Peyer's patch (tissue), 4 donors: ENCODE data around the gene TUSC2. TPM values are rescaled to one million over a fixed set of nuclear protein-coding genes. Genes with fewer than 3 reads are reported as not detected.

Experiments used
- DNase-seq, 3 donors: peaks; one replicate each; pipeline ENCODE4 v3.0.0-alpha.2; 2017 to 2019
- H3K27ac ChIP-seq, 4 donors: fragments of 200-600 bp; sonication (generic); one replicate each; pipeline ENCODE4 v1.5.1; 2016 to 2019
- H3K27me3 ChIP-seq, 2 donors: fragments of 200-600 bp; sonication (generic); one replicate each; pipeline ENCODE4 v1.5.1; 2019
- H3K36me3 ChIP-seq, 3 donors: fragments of 200-600 bp; sonication (generic); one replicate each; pipeline ENCODE4 v1.5.1; 2016 to 2019
- H3K4me1 ChIP-seq, 4 donors: fragments of 200-600 bp; sonication (generic); one replicate each; pipeline ENCODE4 v1.5.1; 2016 to 2019
- H3K4me3 ChIP-seq, 4 donors: fragments of 200-600 bp; sonication (generic); 1 replicate in 3 of 4; 2 replicates in 1 of 4; pipeline ENCODE4 v1.5.1; 2016 to 2019; ENCODE audit warnings: mild to moderate bottlenecking in 1 of 4
- H3K9me3 ChIP-seq, 4 donors: fragments of 200-600 bp; sonication (generic); one replicate each; pipeline ENCODE4 v1.5.1; 2016 to 2019; ENCODE audit warnings: mild to moderate bottlenecking in 1 of 4
- POLR2A ChIP-seq, 2 donors: fragments of 450-650 bp; IDR thresholded peaks; one replicate each; pipeline ENCODE4 v1.5.1; 2017; ENCODE audit warnings: antibody characterized with exemption in 2 of 2, mild to moderate bottlenecking in 2 of 2, moderate library complexity in 2 of 2
- total RNA-seq, 4 donors: library from RNA; depleted of rRNA; stranded (reverse); fragments of >200 nt; gene quantifications; one replicate each; pipeline ENCODE4 v1.1.0, GENCODE V29; 2016
- TF ChIP-seq, protein P1 (sequence below), 6 experiments: fragments of 450-650 bp in 4 of 6; fragments of 200-600 bp in 2 of 6; sonication (generic) in 1 of 6; IDR thresholded peaks; one replicate each; pipeline ENCODE4 v1.5.1; 2017 to 2019; ENCODE audit warnings: antibody characterized with exemption in 6 of 6, mild to moderate bottlenecking in 3 of 6, moderate library complexity in 1 of 6

The TUSC2 gene
- total RNA-seq, 4 donors from 2014 or later, result 5.8 to 19.8 (median 17.5) TPM

DNA sequence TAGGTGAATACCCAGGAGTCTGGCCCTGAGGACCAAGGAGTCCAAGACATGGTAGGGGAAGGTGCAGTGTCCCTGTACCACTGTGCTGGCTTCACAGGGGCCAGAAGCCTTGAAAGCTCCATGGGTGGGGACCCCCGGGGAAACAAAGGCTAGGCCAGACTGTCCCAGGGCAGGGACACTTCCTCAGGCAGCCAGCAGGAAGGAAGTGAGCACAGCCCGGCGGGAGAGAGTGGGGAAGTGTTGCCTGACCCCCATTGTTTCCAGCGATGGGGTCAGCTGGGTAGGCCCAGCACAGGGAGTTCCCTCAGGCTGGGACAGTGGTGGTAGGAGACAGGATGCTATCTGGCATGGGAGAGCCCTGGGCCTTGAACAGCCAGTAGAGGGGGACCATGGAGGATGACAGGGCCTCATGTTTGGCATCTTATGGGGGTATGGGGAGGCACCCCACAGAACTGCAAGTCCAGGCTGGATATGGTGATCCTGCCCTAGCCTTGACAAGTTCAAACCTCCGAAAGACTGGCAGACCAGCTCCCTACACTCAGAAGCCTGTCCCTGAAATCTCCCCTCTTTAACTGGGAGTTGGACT is 4.3 kb downstream of the TUSC2 start:
- peak overlapping the region; percentile 52 to 95 (median 90) for H3K27ac ChIP-seq
- no peaks in the 10 kb centered on the region for H3K9me3 ChIP-seq
- peak in 1 of 3 donors; percentile 51 for DNase-seq
- H3K4me1 ChIP-seq, result peaks cover 4 to 50% (median 23%) of the 10 kb centered on the region in 4 donors
- H3K4me3 ChIP-seq, result no peak overlapping the region
- peaks cover 0 to 16% (median 0%) of the 10 kb centered on the region in 3 donors for H3K36me3 ChIP-seq
- no peak for TF ChIP-seq POLR2A (IDR thresholded peaks at IDR 0.05)
- TF ChIP-seq, protein P1, sequence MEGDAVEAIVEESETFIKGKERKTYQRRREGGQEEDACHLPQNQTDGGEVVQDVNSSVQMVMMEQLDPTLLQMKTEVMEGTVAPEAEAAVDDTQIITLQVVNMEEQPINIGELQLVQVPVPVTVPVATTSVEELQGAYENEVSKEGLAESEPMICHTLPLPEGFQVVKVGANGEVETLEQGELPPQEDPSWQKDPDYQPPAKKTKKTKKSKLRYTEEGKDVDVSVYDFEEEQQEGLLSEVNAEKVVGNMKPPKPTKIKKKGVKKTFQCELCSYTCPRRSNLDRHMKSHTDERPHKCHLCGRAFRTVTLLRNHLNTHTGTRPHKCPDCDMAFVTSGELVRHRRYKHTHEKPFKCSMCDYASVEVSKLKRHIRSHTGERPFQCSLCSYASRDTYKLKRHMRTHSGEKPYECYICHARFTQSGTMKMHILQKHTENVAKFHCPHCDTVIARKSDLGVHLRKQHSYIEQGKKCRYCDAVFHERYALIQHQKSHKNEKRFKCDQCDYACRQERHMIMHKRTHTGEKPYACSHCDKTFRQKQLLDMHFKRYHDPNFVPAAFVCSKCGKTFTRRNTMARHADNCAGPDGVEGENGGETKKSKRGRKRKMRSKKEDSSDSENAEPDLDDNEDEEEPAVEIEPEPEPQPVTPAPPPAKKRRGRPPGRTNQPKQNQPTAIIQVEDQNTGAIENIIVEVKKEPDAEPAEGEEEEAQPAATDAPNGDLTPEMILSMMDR (IDR thresholded peaks at IDR 0.05), result peak in 1 of 6 experiments; percentile 8
- H3K27me3 ChIP-seq, result no peaks in the 10 kb centered on the region

DNA sequence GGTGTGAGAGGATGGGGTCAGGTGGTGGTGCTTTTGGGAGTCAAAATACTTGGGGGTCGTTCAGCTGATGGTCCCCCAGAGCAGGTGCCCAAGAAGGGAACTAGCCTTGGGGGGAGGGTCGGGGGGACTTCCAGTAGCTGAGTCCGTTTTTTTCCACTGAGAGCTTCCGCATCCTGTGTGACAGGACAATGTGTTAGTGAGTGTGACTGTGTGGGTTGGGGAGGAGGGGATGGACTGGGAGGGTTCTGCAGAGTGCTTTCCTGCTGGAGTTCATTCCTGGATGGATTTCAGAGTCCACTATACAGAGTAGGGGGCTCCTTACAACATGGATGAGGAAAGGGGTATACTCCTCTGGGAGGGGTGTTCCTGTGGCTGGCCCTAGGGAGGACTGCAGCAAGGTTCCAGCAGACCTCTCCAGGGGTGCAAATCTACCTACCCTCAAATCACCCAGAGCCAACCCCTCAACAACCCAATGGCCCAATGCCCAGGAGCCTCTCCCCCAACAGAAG is 4.9 kb downstream of the TUSC2 start:
- Histone ChIP-seq H3K4me1 (peaks cover 4 to 52% (median 18%) of the 10 kb centered on the region in 4 donors), H3K4me3 (no peak overlapping the region), H3K27ac (peak overlapping the region; percentile 88 to 95 (median 90)), H3K36me3 (peaks cover 0 to 22% (median 0%) of the 10 kb centered on the region in 3 donors), H3K9me3 (no peaks in the 10 kb centered on the region), H3K27me3 (no peaks in the 10 kb centered on the region)
- no peak for DNase-seq
- TF ChIP-seq, protein P1 (IDR thresholded peaks at IDR 0.05), result no peak
- TF ChIP-seq POLR2A (IDR thresholded peaks at IDR 0.05), result no peak

DNA sequence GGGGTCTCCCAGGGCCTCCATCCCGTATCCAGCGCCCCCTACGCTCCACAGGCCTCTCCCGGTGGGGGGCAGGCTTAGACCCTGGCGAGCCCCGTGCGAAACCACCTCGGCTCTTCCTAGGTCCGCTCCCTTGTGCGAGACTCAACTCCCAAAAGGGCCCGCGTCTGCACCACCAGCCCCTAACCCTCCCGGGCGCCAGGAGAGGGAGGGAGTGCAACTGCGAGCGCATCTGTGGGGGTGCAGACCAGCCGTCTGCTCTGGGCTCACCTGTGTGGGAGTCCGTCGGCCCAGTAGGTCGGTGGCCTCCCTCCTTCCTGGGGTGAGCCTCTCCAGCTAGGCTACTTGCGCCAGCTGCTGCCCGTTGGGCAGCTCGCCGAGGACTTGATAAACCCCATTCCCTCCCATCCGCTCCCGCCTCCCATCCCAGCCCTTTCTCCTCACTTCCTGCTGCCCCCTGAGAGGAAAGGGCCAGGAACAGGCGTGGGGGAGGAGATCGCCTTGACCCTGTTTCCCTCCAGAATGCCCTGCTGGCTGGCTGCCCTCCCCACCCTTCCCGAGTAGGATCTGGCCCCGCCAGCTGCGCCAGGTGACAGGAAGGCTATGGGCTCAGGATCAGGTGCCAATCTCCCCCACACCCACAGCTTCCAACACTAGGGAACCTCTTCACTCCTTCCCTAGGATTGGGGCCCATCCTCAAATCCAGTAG is 5.5 kb downstream of the TUSC2 start, which contains the start of gene HYAL2:
TSS of gene HYAL2 (minus strand) at position 360 of the 706 bp plus-strand sequence. CDS start 2,256 bp downstream, outside the sequence.
- Histone ChIP-seq H3K36me3 (peaks cover 0 to 22% (median 0%) of the 10 kb centered on the region in 3 donors), H3K27ac (peak within 1 kb of the TSS; percentile 88 to 95 (median 90)), H3K27me3 (no peaks in the 10 kb centered on the region), H3K9me3 (no peaks in the 10 kb centered on the region), H3K4me1 (peaks cover 4 to 57% (median 17%) of the 10 kb centered on the region in 4 donors), H3K4me3 (peak within 1 kb of the TSS; percentile 77 to 98 (median 93))
- TF ChIP-seq POLR2A (IDR thresholded peaks at IDR 0.05), result no peak
- TF ChIP-seq, protein P1 (IDR thresholded peaks at IDR 0.05), result no peak
- DNase-seq, result peak in 1 of 3 donors; percentile 60

- no peak for DNase-seq
- Histone ChIP-seq H3K4me1 (peaks cover 6 to 57% (median 16%) of the 10 kb centered on the region in 4 donors), H3K4me3 (peak overlapping the region; percentile 77 to 98 (median 93)), H3K27ac (peak overlapping the region; percentile 88 to 95 (median 90)), H3K27me3 (no peaks in the 10 kb centered on the region), H3K36me3 (peaks cover 0 to 22% (median 0%) of the 10 kb centered on the region in 3 donors), H3K9me3 (no peaks in the 10 kb centered on the region)
- peak in 1 of 2 donors; percentile 34 for TF ChIP-seq POLR2A (IDR thresholded peaks at IDR 0.05)
- TF ChIP-seq, protein P1 (IDR thresholded peaks at IDR 0.05), result no peak
These were observed 6.0 kb downstream of the TUSC2 start for GRCh38 chr3:50322115-50322385.

DNA sequence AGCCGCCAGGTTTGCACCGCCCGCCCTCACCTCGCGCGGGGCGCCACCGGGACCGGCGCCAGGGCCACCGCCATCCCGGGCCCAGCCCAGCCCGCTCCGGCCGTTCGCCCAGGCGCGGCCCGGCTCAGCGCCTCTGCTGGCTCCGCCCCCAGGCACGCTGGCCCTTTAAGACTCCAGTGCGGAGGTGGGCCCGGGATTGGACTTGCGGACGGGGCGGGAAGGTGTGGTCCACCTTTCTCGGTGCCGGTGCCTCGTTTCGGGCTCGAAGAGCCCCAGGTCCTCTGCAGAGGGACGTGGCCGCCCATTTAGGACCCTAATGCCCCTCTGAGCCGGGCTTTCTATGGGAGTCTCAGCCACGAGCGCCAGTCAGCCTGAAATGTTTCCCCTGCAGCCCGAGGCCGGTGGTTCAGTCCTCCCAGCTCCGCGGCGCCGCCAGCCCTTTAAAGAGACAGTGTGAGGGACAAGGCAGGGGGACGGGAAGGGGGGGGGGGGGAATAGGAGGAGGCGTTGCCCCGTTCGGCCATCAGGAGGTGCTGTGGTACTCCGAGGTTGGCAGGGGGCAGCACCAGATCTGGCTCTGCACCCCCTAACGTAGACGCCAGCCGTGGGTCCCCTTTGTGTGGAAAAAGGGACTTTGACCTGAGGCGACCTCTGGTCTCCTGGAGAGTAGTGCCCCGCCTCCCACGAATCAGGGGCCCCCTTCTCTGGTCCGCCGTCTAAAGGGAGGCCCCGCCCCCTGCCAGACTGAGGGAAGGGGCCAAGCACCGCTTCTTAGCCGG is 6.5 kb downstream of the TUSC2 start:
- Histone ChIP-seq H3K9me3 (no peaks in the 10 kb centered on the region), H3K4me3 (peak overlapping the region; percentile 77 to 98 (median 93)), H3K27me3 (no peaks in the 10 kb centered on the region), H3K27ac (peak overlapping the region; percentile 88 to 95 (median 90)), H3K4me1 (peaks cover 7 to 58% (median 19%) of the 10 kb centered on the region in 4 donors), H3K36me3 (peaks cover 0 to 22% (median 0%) of the 10 kb centered on the region in 3 donors)
- TF ChIP-seq, protein P1 (IDR thresholded peaks at IDR 0.05), result peak; percentile 3 to 62 (median 40)
- peak in 1 of 2 donors; percentile 27 for TF ChIP-seq POLR2A (IDR thresholded peaks at IDR 0.05)
- DNase-seq, result peak; percentile 88 to 94 (median 94)
